Stimulated activated CD4-positive, alpha-beta T cell treated with anti-CD3 and anti-CD28 coated beads, Interleukin-1b, Interleukin-23, amount 100 ng/mL, for 48 hours (primary cell): Measurements from ENCODE around the gene ANTXR1.

Source experiments
- DNase-seq: peaks from one replicate; pipeline ENCODE4 v3.0.0-alpha.2; 2020

The ANTXR1 gene

DNA sequence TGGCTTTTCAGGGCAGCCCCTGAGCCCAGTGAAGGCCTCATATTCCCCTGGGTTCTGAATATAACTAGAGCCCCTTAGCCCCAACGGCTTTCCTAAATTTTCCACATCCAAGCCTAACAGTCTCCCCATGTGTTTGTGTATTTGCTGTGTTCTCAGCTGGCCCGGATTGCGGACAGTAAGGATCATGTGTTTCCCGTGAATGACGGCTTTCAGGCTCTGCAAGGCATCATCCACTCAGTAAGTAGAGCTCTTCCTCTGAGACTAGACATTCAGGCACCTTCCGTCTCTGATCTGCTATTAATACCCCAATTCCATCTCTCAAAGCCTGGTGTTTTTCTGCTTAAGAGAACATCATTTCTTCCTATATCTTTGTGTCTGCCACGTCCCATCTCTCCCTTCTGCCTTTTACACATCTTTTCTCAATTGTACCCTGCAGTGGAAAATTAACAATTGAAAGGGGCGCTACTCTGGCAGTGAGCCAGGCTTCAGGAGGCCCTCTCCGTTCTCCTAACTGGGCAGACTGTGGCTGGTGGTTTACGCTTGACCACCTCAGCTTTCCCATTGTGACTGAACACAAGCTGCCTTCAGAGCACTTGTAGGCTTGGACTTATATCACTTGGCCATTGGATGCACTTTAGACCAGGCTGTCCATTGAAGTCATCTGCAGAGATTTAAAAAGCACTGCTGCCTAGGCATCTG, 64.4 kb downstream of the ANTXR1 start:
- no peak for DNase-seq

DNA sequence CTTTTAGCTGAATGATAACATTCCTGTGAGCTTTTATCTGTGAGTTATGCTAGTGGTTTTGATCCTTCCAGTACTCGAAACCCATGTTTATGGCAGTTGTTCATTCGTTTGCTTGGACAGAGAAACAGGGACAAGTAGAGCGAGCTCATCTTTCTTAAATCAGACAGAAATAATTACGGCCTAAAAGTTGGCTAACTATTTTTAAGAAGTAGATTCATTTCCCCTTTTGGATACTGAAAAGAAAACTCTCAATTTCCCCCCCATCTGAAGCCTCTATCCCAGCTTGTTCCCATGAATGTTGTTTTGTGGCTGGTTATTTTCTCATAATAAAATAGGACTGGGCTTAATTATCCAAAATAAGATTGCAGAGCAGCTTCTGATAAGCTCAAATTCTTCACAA, 67.1 kb downstream of the ANTXR1 start:
- no peak for DNase-seq

DNA sequence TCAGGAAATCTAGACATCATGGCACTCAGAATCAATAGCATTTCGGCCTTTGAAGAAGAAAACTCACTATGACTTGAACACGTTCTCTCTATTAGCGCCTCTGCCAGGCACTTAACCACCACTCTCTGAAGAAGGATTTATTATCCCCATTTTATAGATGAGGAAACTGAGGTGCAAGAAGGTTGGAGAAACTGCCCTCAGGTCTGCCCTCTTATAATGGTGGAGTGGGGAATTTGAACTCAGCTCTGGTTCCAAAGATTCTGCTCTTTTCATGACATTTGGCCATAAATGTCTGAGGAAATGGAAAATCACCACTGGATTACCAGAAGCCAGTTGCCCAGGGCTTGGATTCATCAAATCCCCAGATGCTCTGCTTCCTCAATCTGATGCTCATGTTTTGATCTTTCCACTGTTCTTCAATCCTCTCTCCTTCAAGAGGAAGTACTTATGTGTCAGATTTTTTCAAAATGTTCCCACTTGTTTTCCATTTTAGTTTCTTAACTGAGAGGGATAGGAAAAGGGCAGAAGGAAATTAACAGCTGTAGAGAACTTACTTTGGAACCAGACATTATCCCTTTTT, 68.1 kb downstream of the ANTXR1 start:
- no peak for DNase-seq

DNA sequence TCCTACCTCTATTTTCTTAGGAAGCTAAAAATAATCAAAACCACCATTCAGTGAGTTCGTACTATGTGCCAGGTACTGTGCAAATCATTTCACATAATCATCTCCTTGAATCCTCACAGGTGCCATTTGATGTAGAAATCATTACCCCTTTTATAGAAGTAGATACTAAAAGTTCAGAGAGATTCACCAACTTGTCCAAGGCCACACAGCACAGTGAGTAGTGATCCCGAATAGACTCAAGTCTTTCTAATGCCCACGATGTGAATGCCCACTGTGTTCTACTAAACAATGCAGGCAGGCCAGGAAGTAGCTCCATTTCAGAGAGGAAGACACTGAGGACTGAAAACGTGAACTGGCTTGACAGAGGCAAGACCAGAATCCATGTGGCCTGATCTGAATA, 68.8 kb downstream of the ANTXR1 start:
- no peak for DNase-seq

DNA sequence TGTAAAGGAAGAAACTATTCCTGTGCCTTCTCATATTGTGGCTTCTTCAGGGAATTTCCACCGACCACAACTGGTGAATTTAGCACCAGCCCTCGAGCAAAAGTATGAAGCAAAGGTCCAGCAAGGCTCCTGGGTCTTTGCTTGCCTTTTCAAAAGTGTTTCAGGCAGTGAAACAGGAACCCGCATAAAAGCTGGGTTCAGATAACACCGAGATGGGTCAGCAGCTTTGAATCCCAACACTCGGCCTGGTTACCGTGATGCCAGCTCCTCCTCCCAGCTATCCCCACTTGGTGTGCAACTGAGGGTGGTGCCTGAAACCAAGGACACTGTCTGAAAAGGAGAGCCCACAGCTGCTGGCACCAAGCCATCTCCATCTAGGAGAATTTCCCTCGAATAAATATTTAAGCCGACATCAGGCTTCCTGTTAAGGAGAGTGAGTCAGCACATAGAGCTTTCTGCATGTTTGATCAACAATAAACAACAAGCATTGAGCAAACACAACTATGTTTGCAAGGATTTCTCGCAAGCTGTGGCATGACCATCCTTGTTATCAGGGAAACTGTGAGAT, 69.5 kb downstream of the ANTXR1 start:
- no peak for DNase-seq

DNA sequence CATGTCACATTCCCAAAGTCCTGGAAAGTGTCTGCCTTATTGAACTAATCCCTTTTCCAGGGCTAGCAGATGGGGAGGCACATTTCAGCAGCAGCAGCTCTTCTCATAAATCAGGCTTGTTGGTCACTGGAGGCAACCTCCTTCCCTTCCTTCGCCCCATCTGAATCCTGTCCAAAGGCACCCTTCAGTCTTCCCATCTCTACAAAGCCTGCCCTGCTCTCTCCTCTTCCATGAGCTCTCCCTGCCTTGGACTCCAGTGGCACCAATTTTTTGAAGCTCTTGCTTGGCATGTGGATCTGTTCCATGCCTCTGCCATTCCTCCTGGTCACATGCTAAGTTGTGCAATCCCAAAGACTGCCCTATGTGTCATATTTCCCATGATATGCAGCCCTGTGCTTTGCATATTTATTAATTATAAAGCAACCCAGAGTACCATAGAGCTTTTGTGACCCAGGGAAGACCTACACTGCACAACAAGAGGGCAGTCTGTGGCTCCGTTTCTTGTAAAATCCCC, 70.3 kb downstream of the ANTXR1 start:
- no peak for DNase-seq

DNA sequence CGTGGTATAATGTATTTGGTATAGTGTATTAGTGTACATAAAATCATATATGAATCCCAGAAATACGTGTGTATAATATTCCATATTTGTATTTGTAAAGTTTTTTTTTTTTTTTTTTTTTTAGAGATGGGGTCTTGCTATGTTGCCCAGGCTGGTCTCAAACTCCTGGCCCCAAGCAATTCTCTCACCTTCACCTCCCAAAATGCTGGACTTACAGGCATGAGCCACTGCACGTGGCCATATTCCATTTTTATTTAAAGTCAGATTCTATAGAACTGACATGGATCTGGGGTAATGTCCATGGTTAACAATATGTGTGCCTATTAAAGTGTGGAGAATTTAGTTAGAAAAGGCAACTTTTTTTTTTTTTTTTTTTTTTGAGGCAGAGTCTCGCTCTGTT, 71.5 kb downstream of the ANTXR1 start:
- DNase-seq, result no peak

DNA sequence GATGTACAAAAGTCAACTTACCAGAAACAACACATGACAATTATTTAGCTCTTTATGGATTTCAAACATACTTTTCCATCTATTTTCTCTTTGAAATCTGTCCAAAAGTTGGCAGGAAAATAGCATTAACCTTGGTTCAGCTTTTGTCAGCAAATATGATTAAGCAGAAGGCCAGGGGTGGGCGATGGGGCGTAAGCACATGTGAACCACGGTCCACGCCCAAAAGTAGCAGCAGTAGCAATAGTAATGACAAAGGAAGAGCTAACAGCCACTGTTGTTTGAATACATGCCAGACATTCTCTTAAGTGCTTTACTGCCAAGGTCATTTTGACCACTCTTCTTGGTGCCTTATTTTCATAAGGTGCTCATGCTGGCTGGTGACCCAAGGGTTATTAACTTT, 73.5 kb downstream of the ANTXR1 start:
- DNase-seq, result no peak

DNA sequence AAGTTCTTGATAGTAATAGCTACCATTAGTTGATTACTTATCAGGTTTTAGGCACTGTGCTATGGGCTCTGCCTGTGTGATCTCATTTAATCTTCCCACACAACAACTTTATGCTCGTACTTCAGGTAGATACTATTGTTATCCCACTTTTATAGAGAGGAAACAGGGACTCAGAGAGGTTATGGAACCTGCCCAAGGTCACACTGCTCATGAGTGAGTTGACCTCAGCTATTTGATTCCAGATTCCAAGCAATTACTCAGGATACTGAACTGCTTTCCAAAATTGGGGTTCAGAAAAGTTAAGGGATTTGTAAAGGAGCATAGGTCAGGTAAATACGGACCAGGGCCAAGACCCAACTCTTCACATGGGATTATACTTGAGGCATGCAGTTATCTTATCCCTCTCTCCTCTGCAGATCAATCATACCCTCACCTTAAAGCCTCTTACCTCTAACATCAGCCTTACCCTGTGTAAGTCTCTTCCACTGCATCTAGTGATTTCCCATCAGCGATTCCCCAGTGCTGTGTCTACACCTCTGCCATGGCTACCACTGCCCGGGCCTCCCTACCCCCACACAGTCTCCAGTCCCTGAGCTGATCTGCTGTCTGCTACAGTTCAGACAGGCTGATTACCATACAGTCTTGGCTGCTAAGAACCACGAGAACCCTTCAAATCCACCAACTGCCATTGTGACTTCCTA, 74.4 kb downstream of the ANTXR1 start:
- no peak for DNase-seq

DNA sequence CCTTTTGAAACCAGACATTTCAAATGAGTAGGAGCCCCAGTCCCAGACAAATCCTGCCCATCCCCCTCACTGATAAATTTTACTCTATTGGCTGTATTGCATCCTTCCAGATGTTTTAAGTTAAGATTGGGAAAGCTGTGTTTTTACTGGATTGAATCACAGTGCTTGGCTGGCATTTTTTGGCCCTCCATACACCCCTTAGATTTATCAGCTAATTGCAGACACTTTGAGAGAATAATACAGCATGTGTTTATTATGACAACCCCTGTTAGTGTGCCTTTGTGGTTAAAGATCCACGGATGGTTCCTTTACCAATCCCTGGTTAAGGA, 74.9 kb downstream of the ANTXR1 start:
- DNase-seq, result no peak

DNA sequence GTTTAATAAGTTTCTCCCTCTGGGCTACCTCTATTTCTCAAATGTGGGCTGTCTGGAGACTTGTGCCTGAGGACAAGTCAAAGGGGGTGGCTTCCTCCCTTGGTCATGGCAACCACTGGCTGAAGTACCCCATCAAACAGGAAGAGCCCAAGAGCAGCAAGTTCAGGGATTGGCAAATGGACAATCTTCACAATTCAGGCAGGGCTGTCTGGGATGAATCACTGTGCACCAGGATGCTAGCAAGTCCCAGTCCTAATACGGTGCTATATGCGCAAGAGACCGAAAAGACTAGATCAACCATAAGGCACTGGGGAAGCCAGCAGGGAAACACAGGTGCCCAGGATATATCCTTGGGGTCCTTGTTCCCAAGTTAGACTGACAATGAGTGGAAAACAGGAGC, 75.5 kb downstream of the ANTXR1 start:
- no peak for DNase-seq

DNA sequence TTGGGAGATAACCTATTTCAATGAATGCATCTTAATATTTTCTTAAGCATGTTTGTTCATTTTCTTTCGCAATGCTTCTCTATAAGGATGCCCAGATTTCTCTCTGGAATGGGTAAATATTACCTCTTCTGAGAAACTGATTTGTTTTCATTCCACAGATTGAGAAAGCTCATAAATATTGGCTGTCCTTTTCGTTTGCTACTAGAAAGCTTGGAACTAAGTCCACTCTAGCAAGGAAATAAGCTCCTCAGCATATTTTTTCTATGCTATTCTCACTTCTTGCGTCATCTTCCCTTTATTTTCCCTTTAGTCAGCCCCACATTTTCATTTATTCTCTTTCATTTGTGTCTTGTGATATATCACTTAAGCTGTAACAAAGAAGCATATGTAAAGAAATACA, 76.3 kb downstream of the ANTXR1 start:
- no peak for DNase-seq

DNA sequence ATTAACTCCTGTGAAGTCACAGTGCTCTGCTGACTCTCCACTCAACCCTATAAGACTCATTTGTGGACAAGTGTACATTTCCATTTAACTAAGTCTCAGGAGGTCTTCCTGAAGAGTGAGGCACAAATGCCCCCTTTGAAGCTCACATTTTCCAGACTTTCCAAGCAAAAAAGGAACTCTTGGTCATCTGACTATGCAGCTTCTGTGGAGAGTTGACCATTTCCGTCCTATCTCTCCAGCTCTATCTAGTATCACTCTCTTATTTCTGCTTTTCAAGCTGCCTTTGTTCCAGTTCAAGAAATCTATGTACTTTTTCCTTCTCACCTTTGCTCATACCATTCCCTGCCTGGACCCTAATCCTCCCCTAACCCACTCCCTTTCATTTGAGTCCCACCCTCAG, 77.0 kb downstream of the ANTXR1 start:
- no peak for DNase-seq

DNA sequence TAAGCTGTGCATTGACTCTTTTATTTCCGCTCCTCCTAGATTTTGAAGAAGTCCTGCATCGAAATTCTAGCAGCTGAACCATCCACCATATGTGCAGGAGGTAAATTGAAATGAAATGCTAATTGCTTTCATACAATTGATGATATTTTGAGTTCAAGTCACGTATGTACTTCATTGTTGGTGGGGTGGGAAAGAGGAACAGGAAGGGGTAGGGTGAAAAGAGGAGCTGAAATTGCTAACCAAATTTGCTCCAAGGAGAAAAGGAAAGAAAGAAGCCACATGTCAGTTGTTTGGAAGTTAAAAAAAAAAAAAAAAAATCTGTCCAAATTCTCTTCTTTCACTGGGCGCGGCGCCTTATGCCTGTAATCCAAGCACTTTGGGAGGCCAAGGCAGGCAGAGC, 77.8 kb downstream of the ANTXR1 start:
- no peak for DNase-seq

DNA sequence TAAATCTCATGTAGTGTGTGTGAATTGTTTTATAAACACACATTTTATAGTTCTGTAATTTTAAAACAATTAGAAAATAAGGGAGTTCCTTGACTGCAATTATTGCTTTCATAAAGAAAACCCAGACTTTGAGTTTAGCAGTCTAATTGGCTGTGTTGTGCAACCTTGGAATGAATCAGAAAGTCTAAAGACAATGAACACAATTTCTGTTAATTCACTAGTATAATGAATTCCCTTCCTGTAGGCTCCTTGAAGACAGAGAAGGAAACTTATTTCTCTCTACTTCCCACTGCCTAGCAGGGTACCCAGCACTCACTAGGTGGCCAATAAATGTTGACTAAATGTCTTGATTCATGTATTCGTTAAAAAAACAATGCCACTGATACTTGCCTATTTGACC, 79.9 kb downstream of the ANTXR1 start:
- no peak for DNase-seq

DNA sequence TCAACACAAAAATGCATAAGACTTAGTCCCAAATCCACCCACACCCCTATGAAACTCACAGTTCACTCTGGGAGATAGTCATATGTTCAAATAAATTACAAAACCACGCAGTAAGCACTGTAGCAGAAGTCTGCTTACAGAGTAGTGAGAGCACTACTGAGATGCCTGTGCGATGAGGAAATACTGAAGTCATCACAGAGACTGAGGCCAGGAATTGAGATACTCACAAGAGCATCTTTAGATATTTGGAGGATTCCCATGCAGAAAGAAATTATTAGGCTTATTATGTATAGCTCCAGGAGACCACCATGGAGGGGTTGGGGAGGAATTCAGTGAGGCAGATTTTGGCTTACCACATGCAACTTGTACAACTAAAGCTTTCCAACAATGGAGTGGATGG, 82.3 kb downstream of the ANTXR1 start:
- no peak for DNase-seq

DNA sequence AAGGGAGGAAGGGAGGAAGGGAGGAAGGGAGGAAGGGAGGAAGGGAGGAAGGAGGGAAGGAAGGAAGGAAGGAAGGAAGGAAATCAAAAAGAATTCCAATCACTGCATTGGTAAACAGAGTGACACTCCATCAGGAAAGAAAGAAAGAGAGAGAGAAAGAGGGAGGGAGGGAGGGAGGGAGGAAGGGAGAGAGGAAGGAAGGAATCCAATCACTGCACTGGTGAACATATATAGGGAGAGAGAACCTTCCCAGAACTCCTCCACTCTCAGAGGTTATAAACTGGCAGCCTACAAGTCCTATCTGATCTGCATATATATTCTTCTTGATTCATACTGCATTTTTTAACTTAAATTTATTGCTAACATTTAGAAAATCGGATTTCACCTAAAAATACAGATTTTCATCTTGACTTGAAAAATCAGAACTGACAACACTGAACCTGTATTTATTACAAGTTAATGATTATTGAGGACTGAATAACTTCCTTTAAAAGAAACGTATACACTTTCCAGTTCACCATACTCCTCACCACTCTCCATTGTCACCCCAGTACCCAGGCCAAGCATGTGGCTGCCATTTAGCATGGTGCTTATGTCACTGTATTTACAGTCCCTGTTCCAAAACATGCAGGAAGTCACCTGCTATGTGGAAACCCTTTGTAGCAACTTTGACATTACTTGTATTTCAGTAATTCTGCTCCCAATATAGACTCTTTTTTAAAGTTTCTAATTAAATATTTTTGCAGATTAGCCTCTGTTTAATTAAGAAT, 83.5 kb downstream of the ANTXR1 start:
- no peak for DNase-seq

DNA sequence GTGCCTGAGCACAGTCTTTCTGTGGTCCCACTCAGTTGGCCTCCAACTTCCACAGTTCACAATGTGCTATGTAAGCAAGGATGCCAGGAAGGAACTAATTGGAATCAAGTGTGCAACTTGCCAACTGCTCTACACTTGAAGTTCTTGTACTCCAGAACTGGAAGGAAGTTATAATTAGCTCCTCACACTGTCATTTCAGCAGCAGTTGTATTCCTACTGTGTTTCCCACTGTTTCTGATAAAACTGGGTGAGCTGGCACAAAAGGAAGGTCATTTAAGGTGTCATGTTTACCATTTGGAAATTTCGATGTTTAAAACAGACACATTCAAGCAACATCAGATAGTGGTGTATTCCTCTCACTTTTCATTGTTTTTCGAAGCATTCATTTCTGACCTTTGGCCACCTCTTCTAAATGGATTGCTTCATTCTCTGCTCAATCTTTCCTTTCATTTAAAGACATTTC, 84.2 kb downstream of the ANTXR1 start:
- DNase-seq, result no peak

DNA sequence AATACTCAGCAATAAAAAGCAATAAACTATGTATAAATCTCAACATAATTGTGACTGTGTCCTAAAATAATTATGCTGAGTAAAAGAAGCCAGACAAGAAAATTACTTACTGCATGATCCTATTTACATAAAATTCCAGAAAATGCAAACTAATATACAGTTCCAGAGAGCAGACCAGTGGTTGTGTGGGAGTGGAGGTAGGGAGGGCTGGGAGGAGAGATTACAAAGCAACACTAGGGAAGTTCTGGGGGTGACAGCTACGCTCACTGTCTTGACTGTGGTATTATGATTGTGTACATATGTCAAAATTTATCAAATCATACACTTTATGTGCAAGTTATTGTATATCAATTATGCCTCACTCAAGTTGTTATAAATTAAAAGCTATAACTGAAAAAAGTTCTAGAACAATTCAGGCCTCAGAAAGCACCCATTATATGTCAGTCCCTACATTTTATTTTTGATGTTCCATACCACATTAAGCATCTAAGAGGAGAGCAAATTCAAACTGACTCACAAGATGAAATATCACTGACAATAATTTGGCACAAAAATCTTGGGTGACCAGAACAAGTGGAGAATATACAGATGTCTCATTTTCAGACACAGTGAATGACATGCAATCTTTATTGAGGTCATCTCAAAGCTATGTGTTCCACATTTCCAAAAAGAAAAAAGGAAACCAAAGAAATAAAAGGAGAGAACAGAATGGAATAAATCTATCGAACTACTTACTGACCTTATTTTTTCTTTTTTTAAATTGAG, 85.1 kb downstream of the ANTXR1 start:
- no peak for DNase-seq

DNA sequence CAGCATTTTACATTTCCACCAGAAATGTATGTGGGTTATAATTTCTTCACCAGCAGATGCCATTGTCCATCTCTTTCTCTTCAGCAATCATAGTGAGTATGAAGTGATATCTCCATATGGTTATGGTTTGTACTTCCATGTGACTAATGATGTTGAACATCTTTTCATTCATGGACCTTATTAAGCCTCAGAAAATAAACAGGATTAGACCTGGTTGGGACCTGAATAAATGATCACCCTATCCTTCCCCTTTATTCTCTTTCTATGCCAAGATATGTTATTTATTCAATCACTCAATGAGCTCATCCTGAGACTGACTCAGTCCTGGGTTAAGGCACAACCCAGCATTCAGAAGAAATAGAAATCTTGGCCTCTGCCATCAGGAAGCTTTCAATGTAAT, 86.6 kb downstream of the ANTXR1 start:
- DNase-seq, result no peak

DNA sequence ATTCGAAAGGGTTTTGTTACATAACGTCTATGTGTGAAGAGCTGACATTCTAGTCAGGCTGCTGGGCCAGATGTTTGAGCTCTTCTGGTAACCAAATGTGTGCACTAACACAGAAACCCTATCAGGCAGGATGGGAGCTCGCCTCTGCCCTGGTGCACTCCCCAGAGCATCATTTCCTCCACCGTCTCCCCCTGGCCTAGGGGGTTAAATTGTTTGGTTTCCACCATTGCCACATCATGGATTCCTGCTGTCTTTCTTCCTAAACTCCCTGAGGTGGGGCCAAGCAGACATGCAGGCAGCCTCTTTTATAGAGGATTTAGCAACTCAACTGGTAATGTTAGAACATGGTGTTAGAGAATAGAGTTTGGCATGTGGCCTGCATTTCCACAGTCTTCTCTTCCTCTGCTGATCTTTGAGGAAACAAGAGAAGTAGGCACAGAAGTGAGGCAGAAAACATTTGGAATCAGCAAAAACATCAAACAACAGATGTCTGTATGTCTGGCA, 87.3 kb downstream of the ANTXR1 start:
- no peak for DNase-seq

DNA sequence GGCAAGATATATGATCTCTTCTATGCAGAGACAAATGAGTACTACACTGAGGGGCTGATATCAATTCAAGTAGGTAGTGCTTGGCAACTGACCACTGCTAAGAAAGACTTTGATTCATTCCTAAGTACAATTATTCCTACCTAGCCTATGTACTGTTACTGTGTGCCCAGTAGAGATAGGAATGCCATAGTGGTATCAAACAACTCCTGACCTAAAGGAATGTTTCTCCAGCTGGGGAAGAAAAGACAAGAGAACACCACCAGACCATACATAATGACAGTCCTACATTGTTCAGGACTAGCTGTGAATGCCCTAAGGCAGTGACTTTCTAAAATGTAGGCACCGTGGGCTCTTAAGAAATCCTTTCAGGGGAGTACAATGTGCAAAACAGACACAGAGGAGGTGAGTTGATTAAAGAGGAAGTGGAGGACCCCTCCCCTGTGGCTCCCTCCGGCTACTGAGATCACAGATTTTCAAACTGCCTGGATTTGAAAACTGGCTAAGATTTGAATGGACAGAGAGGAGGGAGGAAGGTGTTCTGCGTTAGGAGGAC, 89.1 kb downstream of the ANTXR1 start:
- DNase-seq, result no peak
